Activated CD4-positive, CD25-positive, alpha-beta regulatory T cell treated with anti-CD3 and anti-CD28 coated beads, Interleukin-2, amount 50 U/mL, for 16 hours (primary cell): ENCODE data around the gene TTC24.
"Not testable (repeated sequence)": the region's sequence is repeated elsewhere in the genome, so short reads cannot be mapped to it uniquely, and the experiment has no call there.

ENCODE experiments used
- DNase-seq: peaks from one replicate; pipeline ENCODE4 v3.0.0-alpha.2; 2020; ENCODE audit warnings: low read depth, low spot score

The TTC24 gene

GRCh38 chr1:156608981-156609380 is 29.5 kb downstream of the TTC24 start:
- peak; percentile 23 for DNase-seq

DNA sequence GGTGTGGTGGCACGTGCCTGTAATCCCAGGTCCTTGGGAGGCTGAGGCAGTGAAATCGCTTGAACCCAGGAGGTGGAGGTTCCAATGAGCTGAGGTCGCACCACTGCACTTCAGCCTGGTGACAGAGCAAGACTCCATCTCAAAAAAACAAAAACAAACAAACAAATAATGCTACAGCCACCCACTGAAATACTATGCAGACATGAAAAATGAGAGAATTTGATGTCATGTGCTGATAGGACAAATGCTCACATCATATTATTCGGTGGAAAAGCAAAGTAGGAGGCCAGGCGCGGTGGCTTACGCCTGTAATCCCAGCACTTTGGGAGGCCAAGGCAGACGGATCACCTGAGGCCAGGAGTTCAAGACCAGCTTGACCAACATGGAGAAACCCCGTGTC is 30.5 kb downstream of the TTC24 start:
- not testable (repeated sequence) for DNase-seq

DNA sequence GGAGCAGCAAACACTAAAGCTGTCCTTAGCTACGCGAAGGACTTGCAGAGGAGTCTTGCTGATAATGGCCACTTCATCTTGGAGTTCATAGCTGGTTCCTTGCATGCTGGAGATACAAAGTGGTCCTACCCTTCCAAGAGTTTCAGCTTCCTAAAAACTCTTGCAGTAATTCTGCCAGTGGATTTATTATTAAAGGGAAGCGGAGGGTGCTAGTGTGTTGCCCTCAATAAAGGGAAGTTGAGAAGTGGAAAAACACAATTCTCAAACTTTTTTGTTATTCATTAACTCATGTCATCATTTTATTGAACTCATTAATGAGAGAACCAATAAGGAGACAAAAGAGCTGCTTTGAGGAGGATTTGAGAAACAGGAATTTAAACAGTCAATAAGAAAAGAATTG is 33.1 kb downstream of the TTC24 start:
- DNase-seq = no peak

GRCh38 chr1:156615946-156616345 is 36.4 kb downstream of the TTC24 start:
- no peak for DNase-seq

DNA sequence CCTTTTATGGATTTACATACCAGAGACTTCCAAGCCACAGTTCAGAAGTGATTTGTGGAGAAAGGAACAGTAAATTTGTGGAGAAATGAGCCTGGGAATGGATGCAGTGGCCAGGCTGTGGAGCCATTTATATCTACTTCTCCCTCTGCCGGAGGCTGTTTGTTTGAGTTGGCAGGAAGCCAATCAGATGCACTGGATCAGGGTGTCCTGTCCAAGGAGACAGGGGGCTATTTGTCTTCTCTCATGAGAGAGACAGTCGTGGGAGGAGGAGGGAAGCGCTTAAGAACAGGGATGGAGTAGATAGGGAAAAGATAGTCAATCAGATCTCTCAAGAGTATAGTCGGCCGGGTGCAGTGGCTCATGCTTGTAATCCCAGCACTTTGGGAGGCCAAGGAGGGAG is 36.9 kb downstream of the TTC24 start:
- DNase-seq = no peak

DNA sequence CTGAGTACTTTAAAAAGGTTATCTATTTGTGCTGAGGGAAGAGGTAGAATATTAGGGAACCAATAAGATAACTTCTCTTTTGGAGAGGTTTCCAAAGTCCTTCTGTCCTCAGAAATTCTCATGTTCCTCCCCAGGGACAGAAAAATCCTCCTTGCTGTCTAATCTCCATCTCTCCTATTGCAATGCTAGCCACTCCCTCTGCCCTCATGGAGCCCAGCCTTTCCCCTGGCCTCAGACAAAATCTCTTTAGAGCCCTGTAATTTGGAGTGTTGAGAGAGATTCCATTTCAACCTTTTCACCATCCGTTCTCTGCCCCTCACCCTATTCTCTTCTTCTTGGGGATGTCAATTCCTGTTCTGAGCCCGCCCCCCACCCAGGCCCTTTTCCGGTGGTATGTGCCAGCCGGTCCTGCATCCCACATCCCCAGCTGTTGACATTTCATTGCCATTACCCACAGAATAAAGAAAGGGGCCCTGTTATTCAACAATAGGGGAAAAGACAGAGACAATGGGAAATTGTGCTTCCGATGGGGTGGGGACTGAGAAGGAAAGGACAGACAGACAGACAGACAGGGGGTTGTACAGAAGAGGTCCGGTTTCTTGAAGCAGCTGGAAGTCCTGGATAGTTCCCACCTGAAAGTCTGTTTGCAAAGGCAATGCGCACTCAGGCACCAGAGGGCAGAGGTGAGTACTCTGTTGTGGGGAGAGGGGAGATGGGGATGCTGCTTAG is 39.5 kb downstream of the TTC24 start, which contains the start of gene HAPLN2:
Gene HAPLN2 (plus strand): TSS at position 563 of the 729 bp plus-strand sequence. CDS start 4,076 bp downstream, outside the sequence.
- no peak for DNase-seq

DNA sequence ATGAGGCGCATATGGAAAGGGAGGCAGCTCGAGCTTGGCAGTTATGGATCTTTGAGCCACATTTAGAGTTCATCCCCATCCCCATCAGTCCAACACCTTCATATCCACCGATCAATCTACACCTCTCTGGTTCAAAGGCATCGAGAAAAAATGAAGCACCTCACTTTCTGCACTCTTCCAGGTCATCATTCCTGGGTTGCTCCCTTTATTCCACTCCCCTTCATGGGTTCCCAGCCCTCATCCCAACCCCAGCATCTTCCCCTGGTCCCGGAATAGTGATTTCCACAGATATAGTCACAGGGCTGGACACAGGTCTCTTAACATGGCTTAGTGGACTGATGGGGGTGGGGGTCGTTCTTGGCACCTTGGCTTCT is 40.0 kb downstream of the TTC24 start:
- DNase-seq = no peak

GRCh38 chr1:156622581-156623297 is 43.2 kb downstream of the TTC24 start:
- DNase-seq = no peak

DNA sequence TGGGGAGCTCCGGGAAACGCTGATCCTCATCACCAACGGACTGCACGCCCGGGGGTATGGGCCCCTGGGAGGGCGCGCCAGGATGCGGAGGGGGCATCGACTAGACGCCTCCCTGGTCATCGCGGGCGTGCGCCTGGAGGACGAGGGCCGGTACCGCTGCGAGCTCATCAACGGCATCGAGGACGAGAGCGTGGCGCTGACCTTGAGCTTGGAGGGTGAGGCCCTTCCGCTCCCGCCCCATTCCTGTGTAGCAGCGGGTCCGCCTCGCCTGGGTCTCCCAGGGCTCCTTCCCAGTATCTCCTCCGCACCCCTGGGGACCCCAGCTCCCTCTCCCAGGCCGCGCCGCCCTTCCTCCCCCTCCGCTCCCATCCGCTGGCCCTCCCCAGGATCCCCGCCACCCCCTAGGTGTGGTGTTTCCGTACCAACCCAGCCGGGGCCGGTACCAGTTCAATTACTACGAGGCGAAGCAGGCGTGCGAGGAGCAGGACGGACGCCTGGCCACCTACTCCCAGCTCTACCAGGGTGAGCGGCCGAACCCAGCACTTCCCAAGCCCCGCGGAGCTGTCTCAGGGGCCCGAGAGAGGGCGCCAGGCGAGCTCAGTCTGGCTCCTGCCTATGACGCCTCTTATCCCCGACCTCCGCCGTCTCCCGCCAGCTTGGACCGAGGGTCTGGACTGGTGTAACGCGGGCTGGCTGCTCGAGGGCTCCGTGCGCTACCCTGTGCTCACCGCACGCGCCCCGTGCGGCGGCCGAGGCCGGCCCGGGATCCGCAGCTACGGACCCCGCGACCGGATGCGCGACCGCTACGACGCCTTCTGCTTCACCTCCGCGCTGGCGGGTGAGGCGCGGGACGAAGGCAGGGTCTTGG is 44.7 kb downstream of the TTC24 start:
- no peak for DNase-seq

DNA sequence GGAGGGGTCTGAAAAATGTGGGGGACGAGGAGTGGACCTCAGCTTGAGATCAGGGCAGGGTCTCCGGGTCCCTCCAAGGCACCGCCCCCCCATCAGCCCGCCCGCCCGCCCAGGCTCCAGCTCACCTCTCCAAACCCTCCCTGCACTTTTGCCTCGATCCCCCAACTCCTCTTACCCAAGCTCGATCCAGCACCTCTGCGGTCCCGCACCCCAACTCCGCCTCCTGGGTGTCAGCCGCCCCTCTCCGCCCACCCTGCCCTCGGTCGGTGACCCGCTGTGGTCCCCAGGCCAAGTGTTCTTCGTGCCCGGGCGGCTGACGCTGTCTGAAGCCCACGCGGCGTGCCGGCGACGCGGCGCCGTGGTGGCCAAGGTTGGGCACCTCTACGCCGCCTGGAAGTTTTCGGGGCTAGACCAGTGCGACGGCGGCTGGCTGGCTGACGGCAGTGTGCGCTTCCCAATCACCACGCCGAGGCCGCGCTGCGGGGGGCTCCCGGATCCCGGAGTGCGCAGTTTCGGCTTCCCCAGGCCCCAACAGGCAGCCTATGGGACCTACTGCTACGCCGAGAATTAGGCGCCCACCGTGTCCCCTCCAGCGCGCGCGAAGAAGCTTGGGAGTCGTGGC is 45.4 kb downstream of the TTC24 start:
- DNase-seq = no peak

DNA sequence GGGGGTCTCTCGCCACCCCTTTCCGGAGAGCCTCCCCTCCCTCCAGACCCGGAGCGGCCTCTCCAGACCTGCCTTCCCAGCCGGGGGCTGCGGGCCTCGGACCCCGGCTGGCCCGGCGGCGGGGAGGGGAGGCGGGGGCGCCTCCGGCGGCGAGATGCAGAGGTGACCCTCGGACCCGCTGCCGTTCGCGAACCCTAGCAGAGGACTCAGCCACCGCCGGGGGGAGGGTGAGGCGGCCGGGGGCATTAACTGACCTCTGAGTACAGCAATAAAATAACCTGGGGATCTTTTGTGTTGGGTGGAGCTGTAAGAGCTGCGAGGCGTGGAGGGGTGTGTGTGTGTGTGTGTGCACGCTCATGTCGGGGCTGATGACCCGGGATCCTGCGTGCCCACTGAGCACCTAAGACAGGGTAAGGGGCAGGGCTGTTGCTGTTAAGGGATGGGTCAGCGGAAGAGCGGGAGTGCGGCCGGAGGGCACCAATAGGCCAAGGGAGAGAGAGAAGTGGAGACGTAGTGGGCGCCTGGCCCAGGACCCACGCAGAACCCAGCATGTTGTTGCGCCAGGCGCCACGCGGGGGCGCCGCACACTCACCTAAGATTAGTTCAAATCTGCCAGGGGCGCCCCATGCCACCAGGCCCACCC is 46.0 kb downstream of the TTC24 start:
- peak; percentile 23 for DNase-seq

DNA sequence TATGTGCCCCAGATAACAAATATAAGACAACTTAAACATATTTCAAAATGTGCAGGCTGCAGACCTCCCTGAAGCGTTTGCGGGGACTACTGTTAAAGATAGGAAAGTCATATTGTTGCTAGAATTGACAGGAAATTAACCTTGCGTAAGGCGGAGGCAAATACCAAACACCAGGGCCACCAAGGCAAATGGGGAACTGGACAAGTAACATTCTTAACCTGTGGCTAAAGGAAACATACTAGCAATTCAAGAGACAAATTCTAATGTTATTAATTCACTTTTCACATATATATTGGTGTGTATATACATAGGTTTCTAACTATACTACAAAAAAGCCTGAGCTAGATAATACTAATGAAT is 46.5 kb downstream of the TTC24 start:
- no peak for DNase-seq

GRCh38 chr1:156627313-156627880 is 47.9 kb downstream of the TTC24 start:
- DNase-seq = no peak

DNA sequence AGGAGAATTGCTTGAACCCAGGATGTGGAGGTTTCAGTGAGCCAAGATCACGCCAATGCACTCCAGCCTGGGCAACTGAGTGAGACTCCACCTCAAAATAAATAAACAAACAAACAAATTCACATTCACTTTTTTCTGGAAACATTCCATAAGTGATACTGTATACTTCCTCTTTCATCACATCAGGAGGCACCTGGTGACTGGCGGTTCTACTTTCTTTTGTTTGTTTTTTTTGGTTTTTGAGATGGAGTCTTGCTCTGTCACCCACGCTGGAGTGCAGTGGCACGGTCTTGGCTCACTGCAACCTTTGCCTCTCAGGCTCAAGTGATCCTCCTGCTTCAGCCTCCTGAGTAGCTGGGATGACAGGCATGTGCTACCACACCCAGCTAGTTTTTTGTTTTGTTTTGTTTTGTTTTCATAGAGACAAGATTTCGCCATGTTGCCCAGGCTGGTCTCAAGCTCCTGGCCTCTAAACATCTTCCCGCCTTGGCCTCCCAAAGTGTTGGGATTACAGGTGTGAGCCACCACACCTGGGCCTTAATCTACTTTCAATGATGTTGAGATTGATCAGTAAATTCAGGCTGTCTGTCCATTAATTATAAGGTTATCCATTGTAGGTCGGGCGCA is 50.4 kb downstream of the TTC24 start:
- DNase-seq = no peak

DNA sequence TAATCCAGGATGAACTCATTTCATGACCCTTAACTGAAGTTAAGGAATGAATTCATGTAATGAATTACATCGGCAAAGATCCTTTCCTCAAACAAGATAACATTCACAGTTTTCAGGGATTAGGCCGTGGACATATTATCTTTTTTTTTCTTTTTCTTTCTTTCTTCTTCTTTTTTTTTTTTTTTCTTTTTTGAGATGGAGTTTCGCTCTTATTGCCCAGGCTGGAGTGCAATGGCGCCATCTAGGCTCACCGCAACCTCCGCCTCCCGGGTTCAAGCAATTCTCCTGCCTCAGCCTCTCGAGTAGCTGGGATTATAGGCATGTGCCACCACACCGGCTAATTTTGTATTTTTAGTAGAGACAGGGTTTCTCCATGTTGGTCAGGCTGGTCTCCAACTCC is 51.6 kb downstream of the TTC24 start:
- not testable (repeated sequence) for DNase-seq

DNA sequence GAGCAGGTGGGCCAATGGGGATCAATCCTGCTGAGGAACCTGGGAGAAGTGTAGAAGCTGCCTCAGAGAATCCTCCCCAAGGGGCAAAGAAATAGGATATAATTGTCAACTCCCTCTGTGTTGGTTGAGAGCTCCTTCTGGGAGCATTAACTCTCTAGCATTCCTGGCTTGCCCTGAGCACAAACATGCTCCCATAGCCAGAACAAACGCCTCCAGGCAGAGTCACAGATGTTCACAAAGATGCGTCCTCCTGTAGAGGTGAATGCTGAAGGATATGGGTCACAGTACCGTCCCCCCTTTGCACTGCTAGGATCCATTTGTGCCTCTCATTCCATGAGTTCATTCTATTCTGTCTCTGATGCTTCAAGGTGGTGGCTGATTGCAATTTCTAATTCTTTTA is 52.8 kb downstream of the TTC24 start:
- DNase-seq = no peak
